Activated CD8-positive, alpha-beta memory T cell treated with anti-CD3 and anti-CD28 coated beads for 4 hours (primary cell): ENCODE data around the gene RHO.
"Not testable (repeated sequence)": the region's sequence is repeated elsewhere in the genome, so short reads cannot be mapped to it uniquely, and the experiment has no call there.

Source experiments
- DNase-seq, 2 donors: peaks; one replicate each; pipeline ENCODE4 v3.0.0-alpha.2; 2020; ENCODE audit warnings: low read depth in 2 of 2

Gene RHO

GRCh38 chr3:129528589-129529100 lies at the start of gene RHO:
Gene RHO (plus strand): TSS chr3:129528639. CDS start chr3:129528734, 95 bp downstream.
- DNase-seq, result no peak

- not testable (repeated sequence) for DNase-seq
These were observed 47.1 kb upstream of the RHO start for GRCh38 chr3:129481225-129481765.

- no peak for DNase-seq
These were observed 46.6 kb upstream of the RHO start for GRCh38 chr3:129481766-129482332.

GRCh38 chr3:129482721-129483120 lies 45.7 kb upstream of the RHO start:
- DNase-seq, result no peak

- DNase-seq, result no peak
These were observed 44.6 kb upstream of the RHO start for GRCh38 chr3:129483870-129484269.

- DNase-seq, result not testable (repeated sequence)
These were observed 43.3 kb upstream of the RHO start for GRCh38 chr3:129485146-129485545.

GRCh38 chr3:129485721-129486663 lies 42.4 kb upstream of the RHO start:
- DNase-seq, result no peak

- no peak for DNase-seq
These were observed 41.8 kb upstream of the RHO start for GRCh38 chr3:129486664-129487035.

GRCh38 chr3:129487183-129487867 lies 41.1 kb upstream of the RHO start:
- DNase-seq, result no peak

- DNase-seq, result not testable (repeated sequence)
These were observed 40.5 kb upstream of the RHO start for GRCh38 chr3:129487868-129488335.

GRCh38 chr3:129489258-129489657 lies 39.2 kb upstream of the RHO start:
- DNase-seq, result not testable (repeated sequence)

GRCh38 chr3:129490273-129490675 lies 38.2 kb upstream of the RHO start:
- DNase-seq, result peak in 1 of 2 donors; percentile 25

- not testable (repeated sequence) for DNase-seq
These were observed 37.4 kb upstream of the RHO start for GRCh38 chr3:129491077-129491476.

GRCh38 chr3:129491794-129492193 lies 36.6 kb upstream of the RHO start:
- no peak for DNase-seq

GRCh38 chr3:129492691-129493090 lies 35.7 kb upstream of the RHO start:
- DNase-seq, result no peak

- DNase-seq, result no peak
These were observed 35.2 kb upstream of the RHO start for GRCh38 chr3:129493206-129493605.

GRCh38 chr3:129494499-129494898 lies 33.9 kb upstream of the RHO start:
- not testable (repeated sequence) for DNase-seq

GRCh38 chr3:129495006-129495639 lies 33.3 kb upstream of the RHO start:
- not testable (repeated sequence) for DNase-seq

GRCh38 chr3:129497876-129498275 lies 30.6 kb upstream of the RHO start:
- DNase-seq, result not testable (repeated sequence)

- DNase-seq, result not testable (repeated sequence)
These were observed 29.6 kb upstream of the RHO start for GRCh38 chr3:129498603-129499488.
